GM18505 (cell line): Measurements from ENCODE around the gene NFATC3.
A peak's percentile ranks its signal among the peaks of the same experiment; 100 is the strongest.

Experiments used
- ATAC-seq: cut with Tn5 transposase; IDR thresholded peaks from one replicate; pipeline ENCODE4 v1.9.1; 2021; ENCODE audit not compliant: unreplicated experiment
- POLR2A ChIP-seq: IDR thresholded peaks from 4 replicates; pipeline ENCODE4 v1.6.1; 2011; ENCODE audit warnings: borderline replicate concordance; ENCODE audit not compliant: insufficient read depth, insufficient read length; ENCODE audit errors: extremely low read depth

Gene NFATC3

DNA sequence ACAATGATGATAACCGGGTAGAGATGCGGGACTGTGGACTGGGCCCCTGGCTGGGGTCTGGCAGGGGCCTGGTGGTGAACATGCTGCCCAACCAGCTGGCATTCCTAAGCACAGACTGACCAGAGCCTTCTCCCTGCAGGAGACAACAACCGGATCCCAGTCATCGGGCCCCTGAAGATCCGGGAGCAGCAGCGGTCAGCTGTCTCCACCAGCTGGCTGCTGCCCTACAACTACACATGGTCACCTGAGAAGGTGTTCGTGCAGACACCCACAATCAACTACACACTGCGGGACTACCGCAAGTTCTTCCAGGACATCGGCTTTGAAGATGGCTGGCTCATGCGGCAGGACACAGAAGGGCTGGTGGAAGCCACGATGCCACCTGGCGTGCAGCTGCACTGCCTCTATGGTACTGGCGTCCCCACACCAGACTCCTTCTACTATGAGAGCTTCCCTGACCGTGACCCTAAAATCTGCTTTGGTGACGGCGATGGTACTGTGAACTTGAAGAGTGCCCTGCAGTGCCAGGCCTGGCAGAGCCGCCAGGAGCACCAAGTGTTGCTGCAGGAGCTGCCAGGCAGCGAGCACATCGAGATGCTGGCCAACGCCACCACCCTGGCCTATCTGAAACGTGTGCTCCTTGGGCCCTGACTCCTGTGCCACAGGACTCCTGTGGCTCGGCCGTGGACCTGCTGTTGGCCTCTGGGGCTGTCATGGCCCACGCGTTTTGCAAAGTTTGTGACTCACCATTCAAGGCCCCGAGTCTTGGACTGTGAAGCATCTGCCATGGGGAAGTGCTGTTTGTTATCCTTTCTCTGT is 174.0 kb downstream of the NFATC3 start:
- ATAC-seq: no peak
- no peak for TF ChIP-seq POLR2A

- no peak for ATAC-seq
- no peak for TF ChIP-seq POLR2A
These were observed 178.5 kb downstream of the NFATC3 start for GRCh38 chr16:68263559-68264127.

- peak; percentile 54 for TF ChIP-seq POLR2A
- peak; percentile 68 for ATAC-seq
These were observed 179.2 kb downstream of the NFATC3 start, which contains the start of gene SLC7A6 for GRCh38 chr16:68264128-68265077. Gene SLC7A6 (plus strand): TSS chr16:68264526. CDS start chr16:68274727, 10,201 bp downstream.

GRCh38 chr16:68265078-68265920 is 180.1 kb downstream of the NFATC3 start:
- no peak for ATAC-seq
- peak; percentile 53 for TF ChIP-seq POLR2A

- TF ChIP-seq POLR2A: no peak
- ATAC-seq: no peak
These were observed 182.6 kb downstream of the NFATC3 start for GRCh38 chr16:68267612-68268405.

- no peak for ATAC-seq
- no peak for TF ChIP-seq POLR2A
These were observed 184.6 kb downstream of the NFATC3 start for GRCh38 chr16:68269793-68270192.

DNA sequence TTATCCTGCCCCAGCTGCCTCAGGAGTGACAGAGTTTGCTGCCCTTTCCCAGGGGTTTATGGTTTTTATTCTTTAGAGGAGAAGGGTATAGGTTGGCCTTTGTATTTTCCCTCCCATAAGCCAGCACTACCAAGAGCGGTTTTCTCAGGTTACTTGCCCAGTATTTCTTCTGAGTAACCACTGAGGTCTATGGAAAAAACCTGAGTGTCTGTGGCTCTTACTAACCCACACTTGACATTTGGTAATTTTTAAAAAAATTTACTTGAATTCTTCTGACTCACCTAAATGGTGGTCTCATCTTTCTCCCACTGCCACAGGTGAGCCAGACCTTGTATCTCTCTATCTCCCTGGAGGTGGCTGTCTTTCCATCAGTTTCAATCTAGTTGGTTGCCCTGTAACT is 185.2 kb downstream of the NFATC3 start:
- ATAC-seq: no peak
- TF ChIP-seq POLR2A: no peak

- no peak for TF ChIP-seq POLR2A
- no peak for ATAC-seq
These were observed 187.5 kb downstream of the NFATC3 start for GRCh38 chr16:68272507-68273209.

- no peak for ATAC-seq
- TF ChIP-seq POLR2A: no peak
These were observed 188.3 kb downstream of the NFATC3 start for GRCh38 chr16:68273459-68273858.

GRCh38 chr16:68273896-68274295 is 188.7 kb downstream of the NFATC3 start:
- ATAC-seq: no peak
- TF ChIP-seq POLR2A: no peak

DNA sequence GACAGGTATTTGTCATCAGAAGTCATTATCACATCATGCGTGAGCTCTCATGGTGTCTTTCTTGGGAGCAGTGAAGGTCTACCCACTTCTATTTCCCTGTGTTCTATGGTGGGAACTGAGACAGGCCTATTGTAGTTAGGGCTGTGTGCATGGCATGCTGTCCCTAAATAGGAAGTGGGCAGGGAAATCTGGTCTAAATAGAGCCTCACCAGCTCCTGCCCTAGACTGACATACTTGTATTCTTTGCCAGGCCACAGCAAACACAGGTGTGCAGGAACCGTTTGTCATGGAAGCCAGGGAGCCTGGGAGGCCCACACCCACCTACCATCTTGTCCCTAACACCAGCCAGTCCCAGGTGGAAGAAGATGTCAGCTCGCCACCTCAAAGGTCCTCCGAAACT is 189.3 kb downstream of the NFATC3 start:
- ATAC-seq: no peak

More for the DNA sequence above, 189.3 kb downstream of the NFATC3 start:
- TF ChIP-seq POLR2A: no peak
